Mesangial cell (primary cell): ENCODE measurements around the gene PLOD3. TPM values are rescaled to one million over a fixed set of nuclear protein-coding genes. Genes with fewer than 3 reads are reported as not detected.

Source experiments
- total RNA-seq: library from RNA; depleted of rRNA; stranded (reverse); fragments of >200 nt; gene quantifications from 2 replicates; pipeline ENCODE4 v1.2.3, GENCODE V29; 2015

The PLOD3 gene, protein sequence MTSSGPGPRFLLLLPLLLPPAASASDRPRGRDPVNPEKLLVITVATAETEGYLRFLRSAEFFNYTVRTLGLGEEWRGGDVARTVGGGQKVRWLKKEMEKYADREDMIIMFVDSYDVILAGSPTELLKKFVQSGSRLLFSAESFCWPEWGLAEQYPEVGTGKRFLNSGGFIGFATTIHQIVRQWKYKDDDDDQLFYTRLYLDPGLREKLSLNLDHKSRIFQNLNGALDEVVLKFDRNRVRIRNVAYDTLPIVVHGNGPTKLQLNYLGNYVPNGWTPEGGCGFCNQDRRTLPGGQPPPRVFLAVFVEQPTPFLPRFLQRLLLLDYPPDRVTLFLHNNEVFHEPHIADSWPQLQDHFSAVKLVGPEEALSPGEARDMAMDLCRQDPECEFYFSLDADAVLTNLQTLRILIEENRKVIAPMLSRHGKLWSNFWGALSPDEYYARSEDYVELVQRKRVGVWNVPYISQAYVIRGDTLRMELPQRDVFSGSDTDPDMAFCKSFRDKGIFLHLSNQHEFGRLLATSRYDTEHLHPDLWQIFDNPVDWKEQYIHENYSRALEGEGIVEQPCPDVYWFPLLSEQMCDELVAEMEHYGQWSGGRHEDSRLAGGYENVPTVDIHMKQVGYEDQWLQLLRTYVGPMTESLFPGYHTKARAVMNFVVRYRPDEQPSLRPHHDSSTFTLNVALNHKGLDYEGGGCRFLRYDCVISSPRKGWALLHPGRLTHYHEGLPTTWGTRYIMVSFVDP
- total RNA-seq: 84.7 and 113 TPM in 2 replicates

DNA sequence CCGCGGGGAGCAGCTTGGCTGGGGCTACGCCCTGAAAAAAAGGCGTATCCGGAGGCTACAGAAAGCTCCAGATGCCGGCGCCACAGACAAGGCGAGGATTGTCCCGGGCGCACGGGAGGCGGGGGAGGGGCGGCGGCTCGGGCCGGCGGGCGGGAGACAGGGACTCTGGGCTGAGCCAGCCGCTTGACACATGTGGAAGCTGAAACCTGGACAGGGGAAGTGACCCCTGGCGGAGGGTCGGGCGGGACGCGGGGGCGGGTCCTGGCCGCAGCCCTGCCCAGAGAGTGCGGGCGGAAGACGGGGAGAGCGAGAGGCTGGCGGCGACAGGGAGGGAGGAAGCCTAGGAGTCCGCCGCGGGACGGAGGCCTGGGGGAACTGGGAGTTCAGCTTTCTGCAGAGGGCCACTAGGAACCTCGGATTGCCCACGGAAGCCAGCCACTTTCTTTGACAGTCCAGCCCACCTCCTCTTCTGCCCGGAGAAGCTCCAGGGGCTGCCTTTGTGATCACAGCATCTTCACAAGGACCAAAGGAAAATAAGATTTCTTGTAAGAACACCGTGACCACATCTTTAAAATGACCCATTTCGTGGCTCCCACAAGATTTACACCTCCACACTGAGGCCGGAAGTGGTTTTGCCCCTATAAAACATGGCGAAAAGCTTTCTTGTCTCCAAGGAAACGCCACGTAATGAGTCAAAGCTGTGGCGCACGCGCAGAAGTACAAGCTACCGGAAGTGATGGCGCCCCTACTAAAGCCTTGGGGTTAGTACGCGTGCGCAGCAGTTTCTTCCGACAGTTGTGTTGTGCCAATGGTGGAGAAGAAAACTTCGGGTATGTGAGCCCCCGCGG is at the start of gene PLOD3, which contains the start of gene ZNHIT1:
PLOD3 (minus strand) TSS at position 194 of the 848 bp plus-strand sequence. CDS start 307 bp downstream, outside the sequence.
ZNHIT1 (plus strand) TSS at position 778 of the 848 bp plus-strand sequence; CDS start at position 809, 31 bp downstream.

DNA sequence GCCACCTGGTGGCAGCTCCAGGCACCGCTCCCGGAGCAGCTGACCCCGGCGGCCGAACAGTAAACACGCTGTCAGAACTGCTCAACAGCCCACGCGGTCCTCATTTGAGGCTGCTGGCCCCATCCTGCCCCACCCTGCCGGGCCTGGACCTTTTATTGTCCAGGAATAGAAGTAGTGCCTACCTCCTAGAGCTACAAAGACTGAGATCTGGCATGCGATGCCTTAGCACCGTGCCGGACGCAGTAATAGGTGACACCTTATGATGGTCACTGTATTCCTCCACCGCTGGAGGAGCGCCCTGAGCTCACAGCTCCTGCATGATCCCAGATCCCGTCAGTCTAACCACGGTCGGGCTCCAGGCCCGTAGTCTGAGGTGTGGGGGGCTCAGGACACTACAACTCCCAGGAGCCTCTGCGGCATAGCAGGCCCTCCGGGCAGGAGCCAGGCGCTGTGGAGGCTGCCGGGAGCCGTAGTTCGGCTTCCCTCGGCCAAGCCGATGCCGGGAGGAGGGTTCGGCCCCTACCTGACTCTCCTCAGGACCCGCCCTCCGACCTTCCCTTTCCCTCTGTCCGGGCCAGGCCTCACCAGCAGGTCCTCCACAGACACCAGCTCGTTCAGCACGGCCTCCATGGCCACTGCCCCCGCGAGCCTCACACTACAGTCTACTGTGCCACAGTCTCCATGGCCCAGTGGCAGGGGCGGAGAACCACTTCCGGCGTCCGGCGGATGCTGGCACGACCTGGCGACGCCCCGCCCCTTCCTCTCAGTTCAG is 27.2 kb upstream of the PLOD3 start, which contains the start of gene FIS1:
FIS1 (minus strand) TSS at position 707 of the 772 bp plus-strand sequence; CDS start at position 630, 77 bp downstream.

DNA sequence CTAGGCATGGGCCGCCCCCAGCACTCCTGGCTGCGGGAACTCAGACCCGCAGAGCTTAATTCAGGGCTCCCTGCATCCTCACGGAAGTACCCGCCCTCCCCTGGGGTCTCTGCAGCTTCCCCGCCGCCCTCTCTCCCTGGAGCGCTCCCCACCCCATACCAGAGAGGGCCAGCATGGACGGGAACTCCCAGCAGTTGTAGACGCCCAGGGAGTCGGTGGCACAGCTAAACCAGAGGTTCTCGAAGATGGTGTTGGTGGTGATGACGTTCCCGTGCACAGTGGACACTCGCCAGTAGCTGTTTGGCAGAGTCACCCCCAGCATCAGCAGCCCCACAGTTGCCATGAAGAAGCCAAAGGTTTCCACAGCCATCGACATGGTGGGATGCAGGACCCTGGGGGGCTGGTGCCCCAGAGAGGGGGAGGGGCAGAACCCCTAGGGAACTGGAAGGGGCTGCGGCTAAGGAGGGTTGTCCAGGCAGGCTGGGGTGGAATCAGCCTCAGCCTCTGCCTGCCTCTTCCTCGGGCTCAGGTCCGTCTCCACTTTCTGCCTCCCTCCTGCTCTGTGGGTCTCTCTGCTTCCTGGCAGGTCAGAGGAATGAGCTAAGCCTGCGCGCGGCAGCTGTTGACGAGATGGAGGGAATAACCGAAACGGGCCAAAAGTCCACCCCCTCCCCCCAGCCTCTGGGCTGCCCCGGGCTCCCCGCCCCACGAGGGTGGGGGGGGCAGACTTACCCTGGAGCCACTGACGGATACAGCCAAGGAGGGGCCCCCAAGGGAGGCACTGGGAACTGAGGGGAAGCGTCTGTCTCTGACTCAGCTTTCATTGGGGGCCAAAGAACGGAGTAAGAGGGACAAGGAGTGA is 20.1 kb upstream of the PLOD3 start, which contains the start of gene CLDN15:
CLDN15 (minus strand) TSS at position 597 of the 862 bp plus-strand sequence; CDS start at position 376, 221 bp downstream.

DNA sequence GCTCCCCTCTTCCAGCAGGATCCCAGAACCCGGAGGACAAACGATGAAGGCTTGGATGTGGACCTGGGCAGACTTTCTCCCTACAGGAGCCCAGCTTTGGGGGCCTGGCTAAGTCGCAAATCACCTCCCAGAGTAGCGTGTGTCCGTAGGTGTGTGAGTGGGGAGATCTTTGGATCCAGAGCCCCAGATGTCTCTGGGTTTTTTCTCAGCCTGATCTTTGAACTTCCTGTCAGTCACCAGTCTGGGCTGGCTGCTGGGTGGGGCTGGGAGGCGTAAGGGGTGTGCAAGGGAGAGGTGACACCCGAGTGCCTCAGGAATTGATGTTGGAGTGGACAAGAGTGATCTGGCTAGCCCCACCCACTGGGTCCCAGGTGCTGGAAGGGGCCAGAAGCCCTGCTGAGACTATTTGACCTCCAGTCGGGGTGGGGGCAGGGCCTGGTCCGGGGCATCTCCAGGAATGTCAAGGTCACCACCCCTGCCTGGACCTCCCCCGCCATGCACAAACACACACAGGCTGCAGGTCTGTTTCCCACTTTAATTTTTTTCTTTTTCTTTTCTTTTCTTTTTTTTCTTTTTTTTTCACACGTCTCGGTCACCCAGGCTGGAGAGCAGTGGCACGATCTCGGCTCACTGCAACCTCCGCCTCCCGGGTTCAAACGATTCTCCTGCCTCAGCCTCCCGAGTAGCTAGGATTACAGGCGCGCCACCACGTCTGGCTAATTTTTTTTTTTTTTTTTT is 16.4 kb downstream of the PLOD3 start, which contains the start of gene MOGAT3:
MOGAT3 (minus strand) TSS at position 175 of the 738 bp plus-strand sequence. CDS start 182 bp downstream, outside the sequence.

DNA sequence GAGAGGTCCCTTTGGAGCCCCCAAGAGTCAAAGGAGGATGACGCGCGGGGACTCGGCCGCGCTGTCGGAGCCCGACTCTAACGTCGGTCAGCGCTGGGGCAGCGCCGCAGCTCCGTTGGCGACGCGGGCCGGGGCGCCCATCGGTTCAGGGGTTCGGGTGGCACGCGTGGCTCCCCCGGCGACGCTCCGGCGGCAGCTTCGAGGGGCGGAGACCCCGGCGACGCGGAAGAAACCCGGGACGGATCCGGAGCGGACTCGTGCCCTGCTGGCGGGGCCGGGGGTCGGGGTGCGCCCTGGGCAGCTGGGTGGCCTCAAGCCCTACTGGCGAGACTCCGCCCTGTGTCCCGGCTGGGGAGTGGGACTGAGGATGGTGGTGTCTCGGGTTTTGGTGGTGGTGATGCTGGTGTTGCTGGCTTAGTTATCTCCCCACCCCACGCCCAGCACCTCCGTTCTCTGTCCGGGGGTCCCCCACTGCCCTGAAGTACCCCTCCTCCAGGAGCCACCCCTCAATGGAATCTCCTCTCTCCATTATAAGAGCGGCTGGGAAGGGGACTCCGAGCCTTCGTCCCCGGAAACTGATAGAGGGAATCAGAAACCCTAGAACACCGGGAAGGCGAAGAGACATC is 37.1 kb downstream of the PLOD3 start, which contains the start of gene NAT16:
NAT16 (minus strand) TSS at position 164 of the 626 bp plus-strand sequence. CDS start 5,486 bp downstream, outside the sequence.

DNA sequence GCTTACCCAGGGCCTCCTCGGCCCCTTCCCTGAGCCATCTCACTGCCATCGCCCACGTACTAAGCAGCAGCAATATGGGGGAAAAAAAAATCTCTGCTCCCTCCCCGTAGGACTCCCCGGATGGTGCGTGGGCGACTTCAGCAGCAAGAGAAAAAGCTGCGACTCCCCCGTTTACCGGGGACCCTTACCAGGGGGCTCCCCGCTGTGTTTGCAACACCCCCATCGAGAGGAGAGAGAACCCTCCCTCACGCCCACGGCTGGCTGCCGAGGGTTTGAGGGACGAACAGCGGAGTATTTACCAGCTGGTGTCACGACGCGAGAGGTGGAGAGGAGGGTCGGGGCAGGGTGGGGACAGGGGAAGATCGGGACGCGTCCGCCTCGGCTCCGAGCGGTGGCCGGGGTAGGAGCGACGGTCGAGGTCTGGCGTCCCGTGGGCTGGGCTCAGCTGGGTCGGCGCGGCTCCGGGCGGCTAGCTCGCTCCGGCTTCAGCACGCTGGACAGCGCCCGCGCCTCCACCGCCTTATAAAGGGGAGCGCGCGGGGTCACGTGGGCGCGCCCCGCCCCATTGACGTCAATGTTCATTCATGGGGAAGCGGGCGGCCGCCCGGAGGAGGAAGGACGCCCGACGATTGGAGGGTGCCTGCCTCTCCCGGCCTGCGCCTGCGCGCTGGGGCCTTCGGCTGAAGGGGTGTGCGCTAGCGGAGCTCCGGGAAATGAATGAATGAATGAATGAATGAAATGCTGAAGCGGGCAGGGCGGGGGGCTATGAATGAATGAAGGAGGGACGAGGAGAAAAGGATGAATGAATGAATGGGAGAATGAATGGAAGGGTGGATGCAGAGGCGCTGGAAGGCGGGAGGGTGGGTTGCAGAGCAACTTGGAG is 52.1 kb downstream of the PLOD3 start, which contains the start of gene VGF:
VGF (minus strand) TSS at position 495 of the 883 bp plus-strand sequence. CDS start 726 bp downstream, outside the sequence.

Other genes starting within 250 kb of the PLOD3 start
- gene MUC12, start 248.0 kb downstream of the PLOD3 start, total RNA-seq: 1.3 and 2.9 TPM in 2 replicates
- not detected in 2 replicates for gene MUC17, start 197.5 kb downstream of the PLOD3 start, total RNA-seq
- gene TRIM56, start 132.1 kb downstream of the PLOD3 start, total RNA-seq: 9.0 and 16.1 TPM in 2 replicates
- gene SERPINE1, start 90.5 kb downstream of the PLOD3 start, total RNA-seq: 564 and 3,220 TPM in 2 replicates
- gene AP1S1, start 63.1 kb downstream of the PLOD3 start, total RNA-seq: 87.5 and 105 TPM in 2 replicates
- gene VGF, start 52.0 kb downstream of the PLOD3 start, total RNA-seq: 0.49 and 0.89 TPM in 2 replicates
- gene NAT16, start 37.3 kb downstream of the PLOD3 start, total RNA-seq: not detected in 2 replicates
- gene MOGAT3, start 16.5 kb downstream of the PLOD3 start, total RNA-seq: not detected in 2 replicates
- 94.8 and 117 TPM in 2 replicates for gene ZNHIT1, start 584 bp upstream of the PLOD3 start, total RNA-seq
- gene CLDN15, start 20.2 kb upstream of the PLOD3 start, total RNA-seq: 1.1 and 1.9 TPM in 2 replicates
- gene FIS1, start 27.5 kb upstream of the PLOD3 start, total RNA-seq: 175 and 218 TPM in 2 replicates
- gene IFT22, start 104.2 kb upstream of the PLOD3 start, total RNA-seq: 32.3 and 36.8 TPM in 2 replicates
- gene COL26A1, start 145.3 kb upstream of the PLOD3 start, total RNA-seq: 0.16 and 0.25 TPM in 2 replicates